IPS DF 6.9 (cell line): ENCODE measurements around the gene FLYWCH2.

Source experiments
- DNase-seq: peaks from one replicate; pipeline ENCODE4 v3.0.0-alpha.2; 2013; ENCODE audit warnings: low read depth, low spot score
- H3K27ac ChIP-seq: one replicate; pipeline ENCODE4 v1.5.1; 2013; ENCODE audit warnings: low read length, control low read depth
- H3K27me3 ChIP-seq: 2 replicates; pipeline ENCODE4 v1.6.1; 2013; ENCODE audit warnings: mild to moderate bottlenecking, low read length; ENCODE audit not compliant: control insufficient read depth, insufficient read depth
- H3K36me3 ChIP-seq: 2 replicates; pipeline ENCODE4 v1.6.1; 2013; ENCODE audit warnings: low read length; ENCODE audit not compliant: control insufficient read depth, insufficient read depth
- H3K4me1 ChIP-seq: 2 replicates; pipeline ENCODE4 v1.6.1; 2013; ENCODE audit warnings: low read length; ENCODE audit not compliant: control insufficient read depth, insufficient read depth
- H3K4me3 ChIP-seq: 2 replicates; pipeline ENCODE4 v1.5.1; 2013; ENCODE audit warnings: mild to moderate bottlenecking, low read length
- H3K9me3 ChIP-seq: 2 replicates; pipeline ENCODE4 v1.6.1; 2013; ENCODE audit warnings: low read length, inconsistent platforms; ENCODE audit not compliant: control insufficient read depth, insufficient read depth
- WGBS: extraction: QIAGEN DNeasy Blood & Tissue Kit; methylation state at CpG from one replicate; pipeline ENCODE4 v1.1.7; 2013; ENCODE audit warnings: mixed read lengths, missing lambda C conversion rate; ENCODE audit not compliant: insufficient read length, insufficient coverage; 5-methylcytosine and 5-hydroxymethylcytosine counted together

The FLYWCH2 gene

GRCh38 chr16:2946649-2947048, 63.6 kb downstream of the FLYWCH2 start:
- H3K4me1 ChIP-seq, result no peaks in the 10 kb centered on the region
- H3K27ac ChIP-seq, result no peak overlapping the region
- no peaks in the 10 kb centered on the region for H3K9me3 ChIP-seq
- H3K36me3 ChIP-seq, result no peaks in the 10 kb centered on the region
- H3K4me3 ChIP-seq, result no peak overlapping the region
- no peaks in the 10 kb centered on the region for H3K27me3 ChIP-seq
- DNase-seq, result no peak
- no CpG with 5 or more reads among the region's 4 CpGs for WGBS
